Hematopoietic multipotent progenitor cell treated with erythropoietin and hydrocortisone succinate and interleukin-3 and kit ligand, for 4 days (in vitro differentiated cells): ENCODE measurements around the gene AMPH.
A peak's percentile ranks its signal among the peaks of the same experiment; 100 is the strongest.
"Not testable (repeated sequence)": the region's sequence is repeated elsewhere in the genome, so short reads cannot be mapped to it uniquely, and the experiment has no call there.

ENCODE experiments used
- DNase-seq: peaks from one replicate; pipeline ENCODE4 v3.0.0-alpha.2; 2015

Gene AMPH

DNA sequence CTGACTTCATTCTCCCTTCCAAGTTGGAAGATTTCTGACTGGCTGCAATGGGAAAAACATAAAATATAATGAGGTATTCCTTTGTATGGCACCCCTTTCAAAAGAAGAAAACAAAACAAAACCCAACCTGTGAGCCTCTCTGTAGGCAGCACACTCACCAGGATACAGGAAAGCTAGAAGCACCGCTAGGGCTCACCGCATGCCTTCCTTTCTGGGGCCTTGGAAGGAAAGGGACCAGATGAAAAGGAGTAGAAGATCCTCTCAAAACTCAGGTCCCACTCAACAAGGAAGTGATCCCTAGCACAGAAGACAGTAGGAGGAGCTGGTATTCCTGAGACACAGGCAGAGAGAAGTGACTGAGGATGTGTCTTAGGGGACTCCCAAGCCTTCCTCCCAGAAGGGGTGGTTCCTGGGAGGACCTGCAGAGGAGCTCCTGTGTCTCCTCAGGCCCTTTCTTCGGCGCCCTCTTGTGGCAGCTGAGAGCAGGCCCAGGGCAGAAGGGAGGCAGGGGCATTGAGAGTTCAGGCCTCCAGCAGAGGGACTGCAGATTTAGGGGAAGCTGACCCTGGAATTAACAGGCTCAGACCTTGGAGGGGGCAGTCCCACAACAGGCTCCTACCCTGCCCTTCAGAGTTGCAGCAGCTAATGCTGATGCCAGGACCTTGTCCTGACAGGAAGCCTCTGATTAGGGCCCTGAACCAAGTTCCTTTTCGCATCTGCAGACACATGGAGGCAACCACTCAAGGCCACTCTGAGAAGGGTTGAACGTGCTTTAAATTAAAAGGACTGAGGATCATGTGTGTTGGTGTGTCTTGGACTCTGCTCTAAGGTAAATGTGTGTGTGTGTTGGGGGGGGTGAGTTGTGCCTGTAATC, 285.6 kb downstream of the AMPH start:
- peak; percentile 75 for DNase-seq

DNA sequence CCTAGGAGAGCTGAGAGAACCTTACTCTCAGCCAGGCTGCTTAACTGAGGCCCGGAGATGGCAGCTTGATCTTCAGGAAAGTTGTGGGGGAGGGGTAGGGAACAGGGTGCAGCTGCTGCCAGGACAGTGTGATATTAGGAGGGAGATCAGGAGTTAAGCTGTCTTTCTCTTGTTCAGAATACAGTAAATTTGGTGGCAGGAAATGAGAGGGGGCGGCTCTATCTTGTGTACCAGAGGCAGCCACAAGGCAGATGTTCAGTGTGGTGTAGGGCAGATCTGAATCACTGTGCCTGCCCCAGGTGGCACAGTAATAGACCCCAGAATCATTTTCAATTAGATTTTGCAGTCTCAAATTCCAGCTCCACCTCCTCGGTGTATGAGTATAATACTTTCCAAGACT, 286.4 kb downstream of the AMPH start:
- DNase-seq: peak; percentile 69

DNA sequence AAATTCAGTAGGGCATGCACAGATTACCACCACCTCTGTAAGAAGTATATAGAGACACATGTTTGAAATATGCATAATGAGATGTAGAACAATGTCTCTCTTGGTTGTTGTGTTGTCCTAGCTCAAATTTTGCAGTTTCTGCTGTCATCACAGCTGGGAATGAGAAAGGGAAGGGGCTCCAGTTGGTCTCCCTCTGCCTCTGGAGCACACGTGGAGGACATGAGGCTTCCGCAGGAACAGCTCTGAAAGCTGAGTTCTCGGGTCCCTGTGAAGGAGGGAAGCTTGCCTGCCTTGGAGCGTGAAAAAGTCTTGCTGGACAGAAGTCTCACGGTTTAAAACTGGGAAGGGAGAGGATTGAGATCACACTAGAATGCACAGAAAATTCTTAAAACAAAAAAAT, 289.0 kb downstream of the AMPH start:
- DNase-seq: not testable (repeated sequence)

DNA sequence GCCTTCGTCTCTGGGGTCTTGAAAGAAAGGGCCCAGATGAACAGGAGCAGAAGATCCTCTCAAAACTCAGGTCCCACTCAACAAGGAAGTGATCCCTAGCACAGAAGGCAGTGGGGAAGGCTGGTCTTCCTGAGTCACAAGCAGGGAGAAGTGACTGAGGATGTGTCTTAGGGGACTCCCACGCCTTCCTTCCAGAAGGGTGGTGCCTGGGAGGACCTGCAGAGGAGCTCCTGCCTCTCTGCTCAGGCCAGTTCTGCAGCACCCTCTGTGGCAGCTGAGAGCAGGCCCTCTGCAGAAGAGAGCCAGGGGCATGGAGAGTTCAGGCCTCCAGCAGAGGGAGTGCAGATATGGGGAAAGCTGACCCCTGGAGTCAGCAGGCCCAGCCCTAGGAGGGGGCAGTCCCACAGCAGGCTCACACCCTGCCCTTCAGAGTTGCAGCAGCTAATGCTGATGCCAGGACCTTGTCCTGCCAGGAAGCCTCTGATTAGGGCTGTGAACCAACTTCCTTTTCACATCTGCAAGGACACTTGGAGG, 289.9 kb downstream of the AMPH start:
- DNase-seq: peak; percentile 90

DNA sequence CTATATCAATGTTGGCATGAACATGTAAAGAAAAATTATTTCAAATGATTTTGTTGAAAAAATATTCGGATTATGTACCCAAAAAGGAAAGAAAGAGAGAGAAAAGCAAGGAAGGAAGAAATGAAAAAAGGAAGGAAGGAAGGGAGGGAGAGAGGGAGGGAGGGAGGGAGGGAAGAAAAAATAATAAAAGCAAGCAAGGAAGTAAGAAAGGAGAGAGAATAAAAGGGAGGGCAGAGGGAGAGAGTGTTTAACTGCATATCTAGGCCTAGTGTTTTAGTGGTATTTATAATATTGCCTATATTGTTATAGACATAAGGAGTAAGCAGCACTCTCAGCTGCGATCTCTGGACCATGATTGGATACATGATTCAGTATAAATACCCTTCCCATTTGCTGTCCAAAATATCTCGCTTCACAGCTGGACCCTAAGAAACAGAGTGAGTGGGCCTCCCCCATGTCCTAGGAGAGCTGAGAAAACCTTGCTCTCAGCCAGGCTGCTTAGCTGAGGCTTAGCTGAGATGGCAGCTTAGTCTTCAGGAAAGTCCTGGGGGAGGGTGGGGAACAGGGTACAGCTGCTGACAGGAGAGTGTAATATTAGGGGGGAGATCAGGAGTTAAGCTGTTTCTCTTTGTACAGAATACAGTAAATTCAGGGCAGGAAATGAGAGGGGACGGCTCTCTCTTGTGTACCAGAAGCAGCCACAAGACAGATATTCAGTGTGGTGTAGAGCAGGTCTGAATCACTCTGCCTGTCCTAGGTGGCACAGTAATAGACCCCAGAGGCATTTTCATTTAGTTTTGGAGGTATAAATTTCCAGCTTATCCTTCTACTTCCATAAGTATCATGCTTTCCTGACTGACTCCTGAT, 291.0 kb downstream of the AMPH start:
- no peak for DNase-seq

DNA sequence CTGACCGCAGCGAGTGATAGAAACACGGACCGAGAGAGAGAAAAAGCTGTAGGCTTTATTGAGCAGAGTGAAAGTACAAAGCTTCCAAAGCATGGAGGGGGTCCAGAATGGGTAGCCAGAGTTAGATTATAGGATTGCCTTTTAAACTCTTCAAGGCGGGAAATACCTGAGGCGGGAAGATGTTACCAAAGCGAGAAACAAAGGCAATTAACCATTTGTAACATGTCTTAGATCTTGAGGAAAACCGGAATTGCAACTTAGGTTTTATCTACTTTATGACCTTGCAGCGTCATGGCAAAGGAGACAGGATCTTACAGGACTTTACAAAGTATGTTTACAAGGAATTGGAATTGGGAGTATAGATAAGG, 295.0 kb downstream of the AMPH start:
- not testable (repeated sequence) for DNase-seq

DNA sequence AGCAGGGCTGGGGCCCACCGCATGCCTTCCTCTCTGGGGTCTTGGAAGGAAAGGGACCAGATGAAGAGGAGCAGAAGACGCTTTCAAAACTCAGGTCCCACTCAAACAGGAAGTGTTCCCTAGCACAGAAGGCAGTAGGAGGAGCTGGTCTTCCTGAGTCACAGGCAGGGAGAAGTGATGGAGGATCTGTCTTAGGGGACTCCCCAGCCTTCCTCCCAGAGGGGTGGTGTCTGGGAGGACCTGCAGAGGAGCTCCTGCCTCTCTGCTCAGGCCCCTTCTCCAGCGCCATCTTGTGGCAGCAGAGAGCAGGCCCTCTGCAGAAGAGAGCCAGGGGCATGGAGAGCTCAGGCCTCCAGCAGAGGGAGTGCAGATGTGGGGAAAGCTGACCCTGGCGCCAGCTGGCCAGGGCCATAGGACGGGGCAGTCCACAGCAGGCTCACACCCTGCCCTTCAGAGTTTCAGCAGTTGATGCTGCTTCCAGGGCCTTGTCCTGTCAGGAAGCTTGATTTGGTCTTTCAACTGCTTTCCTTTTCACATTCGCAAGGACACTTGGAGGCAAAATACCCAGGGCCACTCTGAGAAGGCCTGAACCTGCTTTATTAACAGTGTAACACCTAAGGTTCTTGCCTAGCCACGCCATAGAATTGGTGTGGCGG, 295.6 kb downstream of the AMPH start:
- peak; percentile 97 for DNase-seq

DNA sequence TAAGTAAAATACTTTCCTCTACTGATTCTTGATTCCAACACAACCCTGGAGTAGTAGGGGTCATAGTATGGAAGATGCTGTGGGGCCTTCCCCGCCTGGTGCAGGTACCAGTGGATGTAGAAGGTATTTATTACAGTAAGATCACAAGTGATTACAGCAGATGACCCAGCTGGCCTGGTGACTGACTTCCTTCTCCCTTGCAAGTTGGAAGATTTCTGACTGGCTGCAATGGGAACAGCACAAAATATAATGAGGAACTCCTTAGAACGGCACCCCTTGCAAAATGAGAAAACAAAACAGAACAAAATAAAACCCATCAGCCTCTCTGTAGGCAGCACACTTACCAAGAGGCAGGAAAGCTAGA, 296.1 kb downstream of the AMPH start:
- no peak for DNase-seq

DNA sequence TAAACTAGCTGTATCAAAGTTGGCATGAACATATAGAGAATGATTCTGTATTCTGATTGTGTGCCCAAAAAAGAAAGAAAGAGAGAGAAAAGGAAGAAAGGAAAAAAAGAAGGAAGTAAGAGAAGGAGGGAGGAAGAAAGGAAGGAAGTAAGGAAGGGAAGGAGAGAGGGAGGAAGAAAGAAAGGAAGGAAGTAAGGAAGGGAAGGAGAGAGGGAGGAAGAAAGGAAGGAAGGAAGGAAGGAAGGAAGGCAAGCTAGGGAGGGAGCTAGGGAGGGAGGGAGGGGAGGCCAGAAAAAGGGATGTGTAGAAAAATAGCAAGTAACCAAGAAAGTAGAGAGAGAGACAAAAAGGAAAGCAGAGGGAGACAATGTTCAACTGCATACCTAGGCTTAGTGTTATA, 297.0 kb downstream of the AMPH start:
- DNase-seq: no peak
